ENCODE measurements around the gene SLC12A8.

Gene SLC12A8

DNA sequence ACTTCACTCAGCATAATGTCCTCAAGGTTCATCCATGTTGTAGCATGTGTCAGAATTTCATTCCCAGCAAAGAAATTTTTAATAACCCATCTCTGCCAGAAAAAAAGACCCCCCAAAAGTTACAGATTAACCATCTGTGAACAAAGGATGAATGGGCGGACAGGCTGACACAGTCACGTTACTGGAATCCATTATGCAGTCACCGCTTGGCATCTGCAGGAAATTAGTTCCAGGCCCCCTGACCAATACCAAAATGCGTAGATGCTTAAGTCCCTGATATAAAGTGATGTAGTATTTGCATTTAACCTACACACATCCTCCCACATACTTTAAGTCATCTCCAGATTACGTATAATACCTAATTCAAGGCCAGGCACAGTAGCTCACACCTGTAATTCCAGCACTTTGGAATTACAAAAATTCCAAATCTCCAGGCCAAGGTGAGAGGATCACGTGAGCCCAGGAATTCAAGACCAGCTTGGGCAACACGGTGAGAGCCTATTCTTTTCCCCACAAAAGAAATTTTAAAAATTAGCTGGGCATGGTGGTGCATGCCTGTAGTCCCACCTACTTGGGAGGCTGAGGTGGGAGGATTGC, 1.5 kb upstream of the SLC12A8 start:
- no peak for DNase-seq

- no peak for DNase-seq
These were observed 812 bp upstream of the SLC12A8 start for GRCh38 chr3:125213364-125213755.

GRCh38 chr3:125212091-125212508, 448 bp downstream of the SLC12A8 start:
- DNase-seq = no peak

DNA sequence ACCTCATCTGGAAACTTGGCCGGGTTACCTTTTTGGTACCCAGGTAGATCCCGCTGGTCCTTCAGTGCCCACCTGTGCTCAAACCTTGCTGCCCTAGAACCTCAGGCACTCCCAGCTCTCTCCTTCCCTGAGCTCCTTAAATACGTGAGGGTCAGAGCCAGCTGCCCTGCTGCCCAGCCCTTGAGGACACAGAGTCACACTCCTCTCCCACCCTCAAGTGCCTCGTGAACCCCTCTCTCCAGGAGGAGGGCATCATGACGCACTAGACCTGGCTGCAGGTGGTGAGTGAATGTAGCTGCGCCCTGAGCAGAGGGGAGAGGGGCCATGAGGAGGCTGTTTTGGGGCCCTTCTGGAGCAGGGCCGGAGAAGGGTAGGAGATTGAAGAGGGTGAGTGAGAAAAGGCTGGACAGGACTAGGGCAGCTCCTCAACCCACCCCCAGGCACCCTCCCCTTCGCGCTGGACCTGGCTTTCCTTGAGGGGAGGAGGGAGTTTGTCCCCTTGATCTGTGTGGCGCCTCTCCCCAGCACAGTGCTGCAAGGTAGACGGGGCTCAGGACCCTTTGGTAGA, 941 bp downstream of the SLC12A8 start:
- DNase-seq = no peak

DNA sequence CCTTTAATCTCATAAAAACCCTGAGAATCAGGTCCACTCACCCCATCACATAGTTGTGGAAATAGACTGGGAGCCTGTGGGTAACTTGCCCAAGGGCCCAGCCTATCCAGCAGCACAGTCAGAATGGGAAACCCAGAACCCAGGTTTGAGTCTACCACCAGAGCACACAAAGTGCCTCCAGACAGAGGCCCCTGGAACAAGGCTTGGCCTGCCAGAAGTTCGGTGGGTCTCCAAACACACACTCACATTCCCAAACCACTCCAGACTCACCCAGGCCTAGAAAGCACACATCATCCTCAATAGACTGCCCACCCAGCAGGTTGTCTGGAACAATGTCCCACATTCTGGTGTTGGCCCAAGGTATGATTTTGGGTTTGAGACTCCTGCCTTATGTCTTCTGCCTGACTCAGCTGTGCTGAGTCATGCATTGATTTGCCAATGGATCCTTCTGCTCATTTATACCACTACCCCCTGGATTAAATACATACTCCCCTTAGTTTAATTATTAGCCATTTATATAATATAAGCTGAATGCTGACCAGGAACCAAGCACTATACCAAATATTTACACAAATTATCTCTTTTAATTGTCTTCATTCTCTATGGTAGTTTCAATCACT, 4.5 kb downstream of the SLC12A8 start:
- no peak for DNase-seq

- DNase-seq = no peak
These were observed 5.0 kb downstream of the SLC12A8 start for GRCh38 chr3:125207507-125207906.

DNA sequence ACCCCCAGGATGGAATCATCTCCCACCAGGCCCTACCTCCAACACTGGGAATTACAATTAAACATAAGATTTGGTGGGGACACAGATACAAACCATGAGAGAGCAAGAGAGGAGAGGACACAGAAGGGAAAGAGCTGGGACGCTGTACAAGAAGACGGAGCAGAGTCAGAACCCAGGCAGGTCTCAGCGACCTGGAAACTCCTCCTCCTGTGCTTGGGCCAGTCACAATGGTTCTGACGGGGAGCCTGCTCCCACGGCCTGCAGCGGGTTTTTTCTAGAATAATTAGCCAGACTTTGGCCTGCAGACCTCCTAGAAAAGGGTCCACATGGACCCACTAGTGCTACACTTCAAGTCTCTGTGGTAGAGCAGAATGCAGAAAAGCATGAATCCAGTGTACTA, 5.6 kb downstream of the SLC12A8 start:
- DNase-seq = no peak

- DNase-seq = no peak
These were observed 8.8 kb downstream of the SLC12A8 start for GRCh38 chr3:125203731-125204130.

- no peak for DNase-seq
These were observed 10.4 kb downstream of the SLC12A8 start for GRCh38 chr3:125202197-125202596.

DNA sequence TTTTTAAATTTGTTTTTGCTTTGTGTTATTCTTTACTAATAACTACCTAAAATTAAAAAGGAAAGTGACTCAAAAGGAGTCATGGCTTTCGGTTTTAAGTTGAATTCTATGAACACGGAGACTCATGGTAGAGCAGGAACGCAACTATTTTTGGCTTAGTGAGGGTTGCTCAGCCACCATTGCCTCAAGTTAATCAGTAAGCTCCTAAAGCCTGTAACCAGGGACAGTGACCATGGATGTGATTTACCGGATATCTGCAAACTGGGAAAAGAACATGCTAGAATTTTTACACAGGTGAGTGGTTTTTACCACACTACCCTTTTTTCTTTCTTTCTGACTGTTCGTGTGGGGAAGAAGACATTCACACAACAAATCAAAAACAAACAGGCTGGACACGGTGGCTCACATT, 11.8 kb downstream of the SLC12A8 start:
- DNase-seq = no peak

DNA sequence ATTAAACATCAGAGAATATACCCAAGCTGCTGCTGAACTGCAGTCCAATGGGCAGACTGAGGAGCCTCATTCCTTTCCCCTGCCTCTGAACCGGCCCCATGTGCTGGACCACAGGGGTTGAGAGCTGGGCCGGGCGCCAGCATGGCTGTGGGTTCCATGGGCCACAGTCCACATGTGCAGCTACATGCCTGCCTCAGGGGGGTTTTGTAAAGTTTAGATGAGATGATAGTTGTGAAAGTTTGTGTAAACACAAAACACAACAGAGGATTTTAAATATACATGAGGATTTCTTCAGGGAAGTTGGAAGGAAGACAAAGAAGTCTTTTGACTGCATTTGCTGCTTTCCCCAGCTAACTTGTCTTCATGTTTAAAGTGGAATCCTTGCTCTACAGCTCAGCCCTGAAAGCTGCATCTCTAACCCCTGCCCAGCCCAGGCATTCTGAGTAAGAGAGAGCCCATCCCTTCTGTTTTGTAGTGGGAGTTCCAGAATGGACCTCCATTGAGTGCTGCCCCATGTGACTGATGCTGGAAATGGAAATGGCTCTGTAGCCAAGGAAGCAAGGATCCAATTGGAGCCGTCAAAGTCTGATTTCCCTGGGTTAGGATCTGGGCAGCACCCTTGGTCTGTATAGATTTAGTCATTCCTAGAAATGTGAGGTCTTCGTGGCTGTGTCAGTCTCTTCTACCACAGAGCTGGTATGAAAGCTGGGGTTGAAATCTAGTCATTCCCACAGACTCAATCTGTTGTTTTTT, 17.5 kb downstream of the SLC12A8 start:
- no peak for DNase-seq

DNA sequence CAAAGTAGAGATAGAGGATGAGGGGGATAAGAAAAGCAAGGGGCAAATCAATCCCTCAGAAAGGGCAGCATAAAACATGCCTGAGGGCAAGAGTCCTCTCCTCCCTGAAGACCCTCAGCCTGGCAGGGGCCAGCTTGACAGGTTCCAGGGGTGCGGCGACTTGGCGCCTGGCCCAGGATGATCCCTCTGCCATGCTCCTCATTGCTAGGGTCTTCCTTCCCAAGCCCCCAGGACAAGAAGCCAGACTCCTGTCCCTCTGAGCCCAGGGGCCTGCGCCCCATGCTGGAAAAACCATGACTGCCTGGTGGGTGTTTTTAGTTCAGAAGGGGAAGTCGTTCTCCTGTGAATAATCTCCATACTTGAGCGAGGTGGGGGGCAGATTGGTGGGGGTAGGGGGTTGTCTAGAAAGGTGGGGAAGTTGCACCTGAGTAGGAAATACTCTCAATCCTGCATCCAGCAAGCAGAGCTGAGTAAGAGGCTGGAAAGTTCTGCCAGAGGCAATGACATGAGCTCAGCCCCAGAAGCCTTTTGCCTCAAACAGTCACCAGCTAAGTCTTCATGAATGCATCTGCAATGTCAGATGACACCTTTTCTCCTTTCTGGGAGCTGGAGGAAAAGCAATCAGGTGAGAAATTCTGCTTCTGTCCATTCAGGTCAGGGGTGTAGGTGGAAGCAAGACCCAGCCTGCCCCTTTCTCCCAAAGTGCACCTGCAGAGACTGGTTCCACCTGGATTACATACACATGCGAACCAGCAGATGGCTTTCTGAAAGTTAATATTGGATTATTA, 18.3 kb downstream of the SLC12A8 start:
- no peak for DNase-seq

DNA sequence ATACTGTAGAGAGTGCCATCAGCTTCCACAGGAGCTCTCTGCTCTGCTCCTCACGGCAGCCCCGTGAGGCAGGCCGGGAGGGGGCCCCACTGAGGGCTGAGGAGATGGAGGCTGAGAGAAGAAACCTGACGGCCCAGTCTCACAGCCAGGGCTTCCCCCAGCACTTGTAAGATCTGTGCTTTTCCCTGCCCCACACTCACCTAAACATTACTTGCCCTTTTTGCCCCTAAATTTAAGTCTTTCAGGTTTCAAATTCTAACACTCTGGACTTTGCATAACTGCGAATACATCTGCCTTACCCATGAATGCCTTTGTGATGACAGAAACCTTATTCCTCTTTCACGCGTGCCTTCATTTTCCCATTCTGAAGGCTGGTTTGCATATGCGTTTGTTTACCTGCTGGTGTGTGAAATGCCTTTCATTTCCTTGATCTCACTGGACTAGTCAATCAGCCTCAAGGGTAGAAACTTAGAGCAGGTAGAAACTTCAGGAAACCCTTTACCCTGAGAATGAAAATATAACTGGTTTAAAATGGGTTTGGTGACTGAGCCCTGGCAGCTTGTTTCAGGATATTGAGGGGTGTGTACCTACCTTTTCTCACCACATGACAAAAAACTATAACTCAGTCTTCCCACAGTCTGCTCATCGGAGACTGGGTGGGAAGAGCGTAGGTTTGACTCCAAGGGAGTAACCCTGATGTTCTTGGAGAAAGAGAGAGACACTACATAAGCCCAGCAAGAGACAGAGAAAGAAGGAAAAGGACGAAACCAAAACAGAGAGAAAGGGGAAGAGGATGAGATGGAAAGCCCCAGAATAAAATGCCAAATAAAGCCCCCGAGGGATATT, 20.1 kb downstream of the SLC12A8 start:
- no peak for DNase-seq

- DNase-seq = no peak
These were observed 20.8 kb downstream of the SLC12A8 start for GRCh38 chr3:125191730-125192129.

DNA sequence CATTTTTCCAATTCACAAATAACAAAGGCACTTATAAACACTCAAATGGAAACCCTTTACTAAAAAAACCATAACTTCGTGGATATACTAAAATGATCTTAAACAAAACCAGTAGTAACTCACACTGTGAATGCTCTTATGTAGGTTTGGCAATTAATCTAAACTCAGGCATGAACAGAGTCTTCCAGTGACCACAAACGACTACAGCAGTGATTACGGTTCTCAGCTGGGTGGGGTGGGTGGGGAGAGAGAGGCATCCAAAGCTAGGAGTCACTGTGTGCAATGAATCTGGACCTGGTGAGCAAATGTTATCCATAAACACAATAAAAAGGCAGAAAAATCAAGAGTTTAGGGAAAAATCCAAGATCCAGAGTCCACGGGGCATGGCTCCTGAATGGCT, 21.3 kb downstream of the SLC12A8 start:
- no peak for DNase-seq

- DNase-seq = no peak
These were observed 21.8 kb downstream of the SLC12A8 start for GRCh38 chr3:125190786-125191185.

GRCh38 chr3:125189378-125190165, 23.0 kb downstream of the SLC12A8 start:
- DNase-seq = no peak

- DNase-seq = no peak
These were observed 23.6 kb downstream of the SLC12A8 start for GRCh38 chr3:125188955-125189354.

- no peak for DNase-seq
These were observed 25.0 kb downstream of the SLC12A8 start for GRCh38 chr3:125187599-125187910.

- no peak for DNase-seq
These were observed 25.5 kb downstream of the SLC12A8 start for GRCh38 chr3:125186800-125187598.

All from RPMI8226 (cell line).